ENCODE measurements around the gene CREB3L2.

DNA sequence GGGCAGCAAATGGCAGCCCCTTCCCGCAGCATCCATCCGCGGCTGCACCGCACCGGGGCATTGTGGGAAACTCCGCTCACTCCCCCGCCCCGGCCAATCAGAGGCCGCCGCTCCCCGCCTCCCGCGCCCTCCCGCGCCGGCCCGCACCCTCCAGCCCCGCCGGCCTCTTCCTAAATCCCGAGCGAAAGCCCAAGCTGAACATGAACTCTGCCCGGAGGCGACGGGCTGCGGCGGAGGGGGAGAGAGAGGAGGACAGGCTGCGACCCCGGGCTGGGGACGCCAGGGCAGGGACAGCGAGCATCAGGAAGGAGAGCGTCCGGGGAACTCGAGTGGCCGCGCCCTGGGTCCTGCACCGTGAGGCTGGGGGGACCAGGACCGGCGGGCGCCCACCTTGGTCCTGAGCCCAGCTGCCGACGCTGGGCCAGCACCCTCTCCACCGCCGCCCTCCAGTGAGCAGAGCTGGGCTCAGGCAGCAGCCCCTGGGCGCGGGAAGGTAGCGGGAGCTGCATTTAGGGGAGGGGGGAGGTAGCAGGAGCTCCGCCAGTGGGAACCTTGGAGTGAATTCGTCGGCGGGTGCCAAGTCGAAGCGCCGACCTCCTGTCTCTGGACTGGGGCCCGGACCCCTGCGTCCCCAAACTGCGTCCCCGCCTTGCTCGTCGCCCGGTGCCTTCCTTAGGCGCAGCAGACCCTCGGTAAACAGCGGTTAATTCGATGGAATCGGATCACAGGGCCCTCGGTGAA is 154.9 kb downstream of the CREB3L2 start, which contains the start of gene DGKI:
- TF ChIP-seq, protein P1, sequence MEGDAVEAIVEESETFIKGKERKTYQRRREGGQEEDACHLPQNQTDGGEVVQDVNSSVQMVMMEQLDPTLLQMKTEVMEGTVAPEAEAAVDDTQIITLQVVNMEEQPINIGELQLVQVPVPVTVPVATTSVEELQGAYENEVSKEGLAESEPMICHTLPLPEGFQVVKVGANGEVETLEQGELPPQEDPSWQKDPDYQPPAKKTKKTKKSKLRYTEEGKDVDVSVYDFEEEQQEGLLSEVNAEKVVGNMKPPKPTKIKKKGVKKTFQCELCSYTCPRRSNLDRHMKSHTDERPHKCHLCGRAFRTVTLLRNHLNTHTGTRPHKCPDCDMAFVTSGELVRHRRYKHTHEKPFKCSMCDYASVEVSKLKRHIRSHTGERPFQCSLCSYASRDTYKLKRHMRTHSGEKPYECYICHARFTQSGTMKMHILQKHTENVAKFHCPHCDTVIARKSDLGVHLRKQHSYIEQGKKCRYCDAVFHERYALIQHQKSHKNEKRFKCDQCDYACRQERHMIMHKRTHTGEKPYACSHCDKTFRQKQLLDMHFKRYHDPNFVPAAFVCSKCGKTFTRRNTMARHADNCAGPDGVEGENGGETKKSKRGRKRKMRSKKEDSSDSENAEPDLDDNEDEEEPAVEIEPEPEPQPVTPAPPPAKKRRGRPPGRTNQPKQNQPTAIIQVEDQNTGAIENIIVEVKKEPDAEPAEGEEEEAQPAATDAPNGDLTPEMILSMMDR (IDR thresholded peaks at IDR 0.05): no peak
- TF ChIP-seq POLR2A (IDR thresholded peaks at IDR 0.05): no peak

Data from lower leg skin (tissue), 3 donors.